ENCODE data around the gene SNRNP200. TPM values are rescaled to one million over a fixed set of nuclear protein-coding genes. Genes with fewer than 3 reads are reported as not detected.
A peak's percentile ranks its signal among the peaks of the same experiment; 100 is the strongest.

Gene SNRNP200
- total RNA-seq, 6 experiments from 2014 or later: 88.0 to 106 (median 93.3) TPM

DNA sequence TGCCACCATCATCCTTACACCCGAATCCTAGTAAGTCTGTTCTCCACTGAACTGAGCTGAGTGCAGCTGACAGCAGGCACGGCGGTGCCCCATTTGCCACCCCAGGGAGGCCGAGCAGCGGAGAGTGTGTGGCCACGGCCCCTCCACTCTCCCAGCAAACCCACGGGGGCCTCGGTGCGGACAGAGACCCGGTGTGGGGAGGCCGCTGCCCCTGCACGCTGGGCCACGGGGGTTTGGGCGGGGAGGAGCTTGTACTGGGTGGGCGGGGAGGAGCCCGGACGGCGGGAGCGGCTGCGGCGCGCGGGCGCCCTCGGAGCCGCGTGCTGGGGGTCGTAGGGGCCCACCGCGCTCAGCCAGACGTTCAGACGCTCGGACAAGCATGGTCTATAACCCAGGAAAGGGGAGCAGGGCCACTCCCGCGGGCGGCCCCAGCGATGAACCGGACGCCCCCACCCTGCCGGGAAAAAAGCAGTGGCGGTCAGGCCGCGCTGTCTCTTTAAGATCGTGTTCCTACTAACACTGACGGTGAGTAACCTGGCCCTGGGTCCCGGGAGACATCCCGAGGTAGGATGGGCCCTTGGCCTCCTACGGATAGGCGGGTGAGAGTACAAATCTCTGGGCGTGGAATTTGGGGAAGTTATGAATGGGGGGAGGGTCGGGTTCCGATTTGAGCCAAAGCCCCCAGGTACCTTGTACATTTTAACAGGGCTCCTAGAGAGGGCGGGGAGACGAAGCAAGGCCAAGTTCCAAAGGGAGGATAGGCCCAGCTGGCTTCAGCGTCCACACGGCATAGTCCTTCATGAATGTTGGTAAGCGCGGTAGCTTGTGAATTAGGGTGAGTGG, 19.9 kb upstream of the SNRNP200 start, which contains the start of gene ITPRIPL1:
Gene ITPRIPL1, plus strand, starts transcription at position 277 of the 843 bp plus-strand sequence. Its CDS starts 523 bp downstream, at position 800.
- H3K27ac Mint-ChIP-seq: peak within 1 kb of the TSS; percentile 55
- H3K4me1 Mint-ChIP-seq (ENCODE audit: low read depth): peaks cover 30% of the 10 kb centered on the region
- no peaks in the 10 kb centered on the region; the same call in 1 of the 2 replicates for H3K36me3 Mint-ChIP-seq (ENCODE audit: low read depth)
- peaks cover 18% of the 10 kb centered on the region; the same call in 1 of the 2 replicates for H3K27me3 Mint-ChIP-seq (ENCODE audit: insufficient read depth)
- H3K9me3 Mint-ChIP-seq: no peaks in the 10 kb centered on the region
- DNase-seq: no peak
- TF ChIP-seq, protein P1, sequence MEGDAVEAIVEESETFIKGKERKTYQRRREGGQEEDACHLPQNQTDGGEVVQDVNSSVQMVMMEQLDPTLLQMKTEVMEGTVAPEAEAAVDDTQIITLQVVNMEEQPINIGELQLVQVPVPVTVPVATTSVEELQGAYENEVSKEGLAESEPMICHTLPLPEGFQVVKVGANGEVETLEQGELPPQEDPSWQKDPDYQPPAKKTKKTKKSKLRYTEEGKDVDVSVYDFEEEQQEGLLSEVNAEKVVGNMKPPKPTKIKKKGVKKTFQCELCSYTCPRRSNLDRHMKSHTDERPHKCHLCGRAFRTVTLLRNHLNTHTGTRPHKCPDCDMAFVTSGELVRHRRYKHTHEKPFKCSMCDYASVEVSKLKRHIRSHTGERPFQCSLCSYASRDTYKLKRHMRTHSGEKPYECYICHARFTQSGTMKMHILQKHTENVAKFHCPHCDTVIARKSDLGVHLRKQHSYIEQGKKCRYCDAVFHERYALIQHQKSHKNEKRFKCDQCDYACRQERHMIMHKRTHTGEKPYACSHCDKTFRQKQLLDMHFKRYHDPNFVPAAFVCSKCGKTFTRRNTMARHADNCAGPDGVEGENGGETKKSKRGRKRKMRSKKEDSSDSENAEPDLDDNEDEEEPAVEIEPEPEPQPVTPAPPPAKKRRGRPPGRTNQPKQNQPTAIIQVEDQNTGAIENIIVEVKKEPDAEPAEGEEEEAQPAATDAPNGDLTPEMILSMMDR (IDR thresholded peaks at IDR 0.05): no peak
- H3K4me3 Mint-ChIP-seq: peak within 1 kb of the TSS; percentile 85

GRCh38 chr2:96324721-96325040, 19.3 kb upstream of the SNRNP200 start:
- H3K27me3 Mint-ChIP-seq (ENCODE audit: insufficient read depth): peaks cover 18% of the 10 kb centered on the region; the same call in 1 of the 2 replicates

DNA sequence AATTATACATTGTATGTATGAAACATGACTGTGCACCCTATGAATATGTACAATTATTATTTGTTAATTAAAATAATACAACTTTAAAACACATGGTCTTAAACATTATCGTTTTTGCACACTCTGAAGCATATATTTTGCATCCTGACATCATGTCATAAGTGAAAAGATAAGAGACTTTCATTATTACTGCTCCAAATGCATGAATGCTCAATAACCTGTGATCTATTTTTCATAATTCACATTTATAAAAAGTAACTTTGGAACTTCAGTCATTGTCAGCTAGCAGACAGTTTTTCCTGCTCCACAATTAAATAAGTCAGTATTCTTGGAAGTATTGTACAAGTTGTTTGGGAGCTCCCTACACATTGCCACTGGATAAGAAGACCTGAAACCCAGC, 18.5 kb upstream of the SNRNP200 start:
- TF ChIP-seq, protein P1 (IDR thresholded peaks at IDR 0.05): no peak
- H3K27me3 Mint-ChIP-seq (ENCODE audit: insufficient read depth): peaks cover 18% of the 10 kb centered on the region; the same call in 1 of the 2 replicates
- no peak overlapping the region for H3K4me3 Mint-ChIP-seq
- H3K9me3 Mint-ChIP-seq: no peaks in the 10 kb centered on the region
- H3K4me1 Mint-ChIP-seq (ENCODE audit: low read depth): peaks cover 23% of the 10 kb centered on the region
- H3K27ac Mint-ChIP-seq: no peak overlapping the region
- no peaks in the 10 kb centered on the region; the same call in none of the 2 replicates for H3K36me3 Mint-ChIP-seq (ENCODE audit: low read depth)
- DNase-seq: no peak

More at GRCh38 chr2:96324721-96325040, 19.3 kb upstream of the SNRNP200 start:
- Mint-ChIP-seq H3K27ac (no peak overlapping the region), H3K9me3 (no peaks in the 10 kb centered on the region), H3K4me1 (ENCODE audit: low read depth) (peaks cover 30% of the 10 kb centered on the region), H3K4me3 (peak overlapping the region; percentile 76), H3K36me3 (ENCODE audit: low read depth) (no peaks in the 10 kb centered on the region; the same call in 1 of the 2 replicates)
- DNase-seq: no peak
- TF ChIP-seq, protein P1 (IDR thresholded peaks at IDR 0.05): no peak

DNA sequence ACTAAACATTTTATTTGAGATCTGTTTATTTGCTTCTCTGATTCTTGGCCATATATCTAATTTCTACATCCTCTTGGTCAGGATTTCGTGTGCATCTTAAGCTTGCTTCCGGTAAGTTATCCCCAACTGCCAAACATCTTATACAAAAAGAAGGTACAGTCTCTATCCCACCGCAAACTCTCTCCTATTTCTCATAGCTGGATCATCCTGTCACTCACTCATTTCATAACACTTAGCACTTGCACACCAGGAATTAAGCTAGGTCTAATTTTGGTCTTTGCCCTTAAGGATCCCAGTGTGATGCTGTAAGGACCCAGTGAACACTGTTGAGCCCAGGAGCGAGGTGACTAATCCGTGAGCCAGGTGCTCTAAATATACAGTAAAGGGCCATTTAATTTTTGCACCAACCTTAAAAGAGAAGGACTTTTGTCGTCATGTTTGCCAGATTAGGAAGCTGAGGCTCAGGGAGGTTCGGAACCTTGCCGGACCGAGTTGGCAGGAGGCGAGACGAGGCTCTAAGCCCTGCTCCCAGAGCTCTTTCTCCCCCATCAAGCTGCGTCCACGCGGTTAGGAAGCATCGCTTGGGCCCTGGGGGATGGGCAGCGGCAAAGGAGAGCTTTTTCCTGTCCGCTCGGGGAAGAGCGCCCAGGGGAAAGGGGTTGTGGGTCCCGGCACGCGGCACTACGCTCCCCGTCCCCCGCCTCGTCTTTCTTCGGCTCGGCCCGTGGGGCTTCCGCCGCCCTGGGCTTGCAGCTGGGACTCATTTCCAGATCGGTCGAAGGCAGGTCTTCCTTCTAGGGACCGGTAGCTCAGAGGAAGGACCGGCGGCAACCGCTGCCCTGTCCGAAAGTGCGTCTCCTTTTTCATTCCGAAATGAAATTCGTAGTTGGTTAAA, 15.6 kb upstream of the SNRNP200 start:
- TF ChIP-seq, protein P1 (IDR thresholded peaks at IDR 0.05): no peak
- Mint-ChIP-seq H3K27ac (peak overlapping the region; percentile 65), H3K4me1 (ENCODE audit: low read depth) (peaks cover 33% of the 10 kb centered on the region)

GRCh38 chr2:96320326-96320725, 15.0 kb upstream of the SNRNP200 start:
- peaks cover 10% of the 10 kb centered on the region for H3K27me3 Mint-ChIP-seq (ENCODE audit: insufficient read depth)
- no peak for DNase-seq
- H3K36me3 Mint-ChIP-seq (ENCODE audit: low read depth): no peaks in the 10 kb centered on the region; the same call in 1 of the 2 replicates

More for the DNA sequence above, 15.6 kb upstream of the SNRNP200 start:
- no peak for DNase-seq
- Mint-ChIP-seq H3K27me3 (ENCODE audit: insufficient read depth) (peaks cover 13% of the 10 kb centered on the region), H3K4me3 (peak overlapping the region; percentile 91), H3K36me3 (ENCODE audit: low read depth) (no peaks in the 10 kb centered on the region; the same call in 1 of the 2 replicates), H3K9me3 (no peaks in the 10 kb centered on the region)

More at GRCh38 chr2:96320326-96320725, 15.0 kb upstream of the SNRNP200 start:
- Mint-ChIP-seq H3K9me3 (no peaks in the 10 kb centered on the region), H3K4me1 (ENCODE audit: low read depth) (peaks cover 33% of the 10 kb centered on the region), H3K27ac (no peak overlapping the region), H3K4me3 (peak overlapping the region; percentile 91; the same call in 1 of the 2 replicates)
- TF ChIP-seq, protein P1 (IDR thresholded peaks at IDR 0.05): no peak

Measured in HFFc6 (cell line).